K562 (cell line): ENCODE data around the gene POLR2B. TPM values are rescaled to one million over a fixed set of nuclear protein-coding genes. Genes with fewer than 3 reads are reported as not detected.

Experiments
- AFF1 ChIP-seq, 2 experiments: fragments of 450-650 bp; IDR thresholded peaks; 2 replicates each; pipeline ENCODE4 v1.6.1; 2018; ENCODE audit warnings: mild to moderate bottlenecking in 2 of 2, low read depth in 1 of 2; ENCODE audit not compliant: partially characterized antibody in 2 of 2
- ERF ChIP-seq: fragments of 450-650 bp; formaldehyde crosslinking; IDR thresholded peaks from 2 replicates; pipeline ENCODE4 v1.4.0; 2020; ENCODE audit warnings: mild to moderate bottlenecking, mixed read lengths
- ETS2 ChIP-seq: IDR thresholded peaks from 2 replicates; pipeline ENCODE4 v1.6.1; 2016; ENCODE audit warnings: borderline replicate concordance, missing genetic modification characterization, mild to moderate bottlenecking, moderate library complexity, missing compliant biosample characterization; ENCODE audit not compliant: poor library complexity, severe bottlenecking
- NELFE ChIP-seq: IDR thresholded peaks from 2 replicates; pipeline ENCODE4 v1.6.1; 2011; ENCODE audit warnings: mild to moderate bottlenecking; ENCODE audit not compliant: insufficient read depth, insufficient read length
- RBM34 ChIP-seq: fragments of 200-400 bp; formaldehyde crosslinking; IDR thresholded peaks from 2 replicates; pipeline ENCODE4 v1.6.1; 2018; ENCODE audit warnings: low read length, borderline replicate concordance; ENCODE audit not compliant: insufficient read depth
- SPI1 ChIP-seq: IDR thresholded peaks from 2 replicates; pipeline ENCODE4 v1.6.1; 2011; ENCODE audit warnings: low read depth, low read length, control low read depth, borderline replicate concordance
- TBP ChIP-seq: optimal IDR thresholded peaks from 2 replicates; pipeline ENCODE3; 2011; ENCODE audit warnings: low read depth, low read length, improper control_type of control experiment
- ZFX ChIP-seq: sonication (generic); formaldehyde crosslinking; IDR thresholded peaks from 2 replicates; pipeline ENCODE4 v1.8.0; 2022; ENCODE audit warnings: mild to moderate bottlenecking, missing genetic modification reagents, moderate library complexity
- ZNF174 ChIP-seq: fragments of 250-450 bp; sonication (Bioruptor Pico); IDR thresholded peaks from 2 replicates; pipeline ENCODE4 v1.4.0; 2020; ENCODE audit warnings: mild to moderate bottlenecking
- polyA plus RNA-seq, 8 experiments: library from polyadenylated mRNA; depleted of rRNA in 4 of 8; stranded (reverse) in 5 of 8; unstranded in 3 of 8; fragments of >200 nt; fragmentation: Nextera tagmentation in 2 of 8; fragmentation: Illumina TruSeq in 1 of 8; extraction: Ambion mirVana in 2 of 8; extraction: Trizol in 1 of 8; gene quantifications; 2 replicates each; pipeline versions ENCODE4 v1.2.1 to v1.2.3, GENCODE V29; 2011 to 2014; ENCODE audit warnings: inconsistent platforms in 1 of 8, missing spikeins in 1 of 8
- total RNA-seq, 7 experiments: library from RNA; depleted of rRNA in 6 of 7; stranded (reverse); fragments of >200 nt in 6 of 7; fragmentation: Illumina TruSeq in 2 of 7; extraction: Trizol in 2 of 7; gene quantifications; 2 replicates each; pipeline versions ENCODE4 v1.2.1 to v1.2.3, GENCODE V29; 2011 to 2021; ENCODE audit warnings: low replicate concordance in 1 of 7
- TF ChIP-seq, protein P1 (sequence below), 2 experiments: fragments of 450-650 bp; formaldehyde crosslinking in 1 of 2; IDR thresholded peaks; 2 replicates each; pipeline versions ENCODE4 v1.4.0 to v1.6.1; 2014 to 2020; ENCODE audit warnings: mild to moderate bottlenecking in 2 of 2, borderline replicate concordance in 1 of 2, low read depth in 1 of 2
- TF ChIP-seq, protein P2 (sequence below): fragments of 200-800 bp; sonication (Bioruptor generic); IDR thresholded peaks from 2 replicates; pipeline ENCODE4 v1.6.1; 2017; ENCODE audit warnings: missing genetic modification characterization, missing compliant biosample characterization

Gene POLR2B
- total and polyA plus RNA-seq, 9 of the 15 experiments (the other 6 are each of a cell fraction or from before 2014, with no cell fraction given), result 60.9 to 208 (median 142) TPM

- TF ChIP-seq, protein P1, sequence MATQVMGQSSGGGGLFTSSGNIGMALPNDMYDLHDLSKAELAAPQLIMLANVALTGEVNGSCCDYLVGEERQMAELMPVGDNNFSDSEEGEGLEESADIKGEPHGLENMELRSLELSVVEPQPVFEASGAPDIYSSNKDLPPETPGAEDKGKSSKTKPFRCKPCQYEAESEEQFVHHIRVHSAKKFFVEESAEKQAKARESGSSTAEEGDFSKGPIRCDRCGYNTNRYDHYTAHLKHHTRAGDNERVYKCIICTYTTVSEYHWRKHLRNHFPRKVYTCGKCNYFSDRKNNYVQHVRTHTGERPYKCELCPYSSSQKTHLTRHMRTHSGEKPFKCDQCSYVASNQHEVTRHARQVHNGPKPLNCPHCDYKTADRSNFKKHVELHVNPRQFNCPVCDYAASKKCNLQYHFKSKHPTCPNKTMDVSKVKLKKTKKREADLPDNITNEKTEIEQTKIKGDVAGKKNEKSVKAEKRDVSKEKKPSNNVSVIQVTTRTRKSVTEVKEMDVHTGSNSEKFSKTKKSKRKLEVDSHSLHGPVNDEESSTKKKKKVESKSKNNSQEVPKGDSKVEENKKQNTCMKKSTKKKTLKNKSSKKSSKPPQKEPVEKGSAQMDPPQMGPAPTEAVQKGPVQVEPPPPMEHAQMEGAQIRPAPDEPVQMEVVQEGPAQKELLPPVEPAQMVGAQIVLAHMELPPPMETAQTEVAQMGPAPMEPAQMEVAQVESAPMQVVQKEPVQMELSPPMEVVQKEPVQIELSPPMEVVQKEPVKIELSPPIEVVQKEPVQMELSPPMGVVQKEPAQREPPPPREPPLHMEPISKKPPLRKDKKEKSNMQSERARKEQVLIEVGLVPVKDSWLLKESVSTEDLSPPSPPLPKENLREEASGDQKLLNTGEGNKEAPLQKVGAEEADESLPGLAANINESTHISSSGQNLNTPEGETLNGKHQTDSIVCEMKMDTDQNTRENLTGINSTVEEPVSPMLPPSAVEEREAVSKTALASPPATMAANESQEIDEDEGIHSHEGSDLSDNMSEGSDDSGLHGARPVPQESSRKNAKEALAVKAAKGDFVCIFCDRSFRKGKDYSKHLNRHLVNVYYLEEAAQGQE (IDR thresholded peaks at IDR 0.05; ENCODE audit: borderline replicate concordance), result no peak
- TF ChIP-seq, protein P1 (CRISPR knock-in tag; IDR thresholded peaks at IDR 0.05; ENCODE audit: low read depth), result no peak
- TF ChIP-seq SPI1, result no peak
- no peak for TF ChIP-seq RBM34
- no peak for TF ChIP-seq AFF1 (IDR thresholded peaks at IDR 0.05; ENCODE audit: low read depth in 1 of 2, partially characterized antibody in 2 of 2)
- no peak for TF ChIP-seq ETS2 (tag)
- no peak for TF ChIP-seq NELFE
- no peak for TF ChIP-seq ZFX (CRISPR knock-in tag)
- TF ChIP-seq ERF (CRISPR knock-in tag), result no peak
- TF ChIP-seq ZNF174 (CRISPR knock-in tag), result no peak
- no peak for TF ChIP-seq TBP
- TF ChIP-seq, protein P2, sequence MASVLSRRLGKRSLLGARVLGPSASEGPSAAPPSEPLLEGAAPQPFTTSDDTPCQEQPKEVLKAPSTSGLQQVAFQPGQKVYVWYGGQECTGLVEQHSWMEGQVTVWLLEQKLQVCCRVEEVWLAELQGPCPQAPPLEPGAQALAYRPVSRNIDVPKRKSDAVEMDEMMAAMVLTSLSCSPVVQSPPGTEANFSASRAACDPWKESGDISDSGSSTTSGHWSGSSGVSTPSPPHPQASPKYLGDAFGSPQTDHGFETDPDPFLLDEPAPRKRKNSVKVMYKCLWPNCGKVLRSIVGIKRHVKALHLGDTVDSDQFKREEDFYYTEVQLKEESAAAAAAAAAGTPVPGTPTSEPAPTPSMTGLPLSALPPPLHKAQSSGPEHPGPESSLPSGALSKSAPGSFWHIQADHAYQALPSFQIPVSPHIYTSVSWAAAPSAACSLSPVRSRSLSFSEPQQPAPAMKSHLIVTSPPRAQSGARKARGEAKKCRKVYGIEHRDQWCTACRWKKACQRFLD (CRISPR knock-in tag), result no peak
These were observed 24.8 kb upstream of the POLR2B start (continued) for GRCh38 chr4:56953680-56954520.
